HG03097 (cell line): ENCODE measurements around the gene RPL18.
"Not testable (repeated sequence)": the region's sequence is repeated elsewhere in the genome, so short reads cannot be mapped to it uniquely, and the experiment has no call there.

ENCODE experiments used
- ATAC-seq: cut with Tn5 transposase; IDR thresholded peaks from one replicate; pipeline ENCODE4 v1.9.1; 2021; ENCODE audit not compliant: unreplicated experiment, low FRiP score

The RPL18 gene

GRCh38 chr19:48644839-48645619 is 26.1 kb upstream of the RPL18 start:
- peak; percentile 5 for ATAC-seq

GRCh38 chr19:48644355-48644754 is 25.4 kb upstream of the RPL18 start:
- no peak for ATAC-seq

GRCh38 chr19:48642862-48643261 is 23.9 kb upstream of the RPL18 start:
- ATAC-seq, result no peak

GRCh38 chr19:48641850-48642249 is 22.9 kb upstream of the RPL18 start:
- no peak for ATAC-seq

GRCh38 chr19:48639483-48640375 is 20.8 kb upstream of the RPL18 start:
- ATAC-seq, result no peak

GRCh38 chr19:48638831-48639381 is 19.9 kb upstream of the RPL18 start:
- ATAC-seq, result no peak

GRCh38 chr19:48637948-48638830 is 19.2 kb upstream of the RPL18 start:
- ATAC-seq, result peak; percentile 18

GRCh38 chr19:48637449-48637947 is 18.5 kb upstream of the RPL18 start:
- ATAC-seq, result peak; percentile 60

- ATAC-seq, result no peak
Measured at GRCh38 chr19:48636859-48637448, 18.0 kb upstream of the RPL18 start, which contains the start of gene DBP. Gene DBP, minus strand, starts transcription at chr19:48637379. Its CDS starts 385 bp downstream, at chr19:48636994.

GRCh38 chr19:48635966-48636858 is 17.2 kb upstream of the RPL18 start:
- ATAC-seq, result no peak

GRCh38 chr19:48635263-48635965 is 16.4 kb upstream of the RPL18 start:
- ATAC-seq, result no peak

GRCh38 chr19:48634424-48635262 is 15.7 kb upstream of the RPL18 start:
- peak; percentile 34 for ATAC-seq

- no peak for ATAC-seq
Measured at GRCh38 chr19:48634036-48634342, 15.0 kb upstream of the RPL18 start.

- ATAC-seq, result no peak
Measured at GRCh38 chr19:48633148-48634035, 14.4 kb upstream of the RPL18 start.

- no peak for ATAC-seq
Measured at GRCh38 chr19:48632692-48633147, 13.7 kb upstream of the RPL18 start.

GRCh38 chr19:48632286-48632685 is 13.3 kb upstream of the RPL18 start:
- ATAC-seq, result not testable (repeated sequence)
